AG10803 (cell line): ENCODE measurements around the gene SEMA4D.
"Not testable (repeated sequence)": the region's sequence is repeated elsewhere in the genome, so short reads cannot be mapped to it uniquely, and the experiment has no call there.

Source experiments
- DNase-seq: peaks from one replicate; pipeline ENCODE4 v3.0.0; 2010; ENCODE audit warnings: low read depth
- H3K4me3 ChIP-seq: 2 replicates; pipeline ENCODE4 v1.5.1; 2011; ENCODE audit warnings: mild to moderate bottlenecking, low read length, control low read depth
- CTCF ChIP-seq: conservative IDR thresholded peaks from 2 replicates; pipeline ENCODE4 v1.5.1; 2011; ENCODE audit warnings: mild to moderate bottlenecking, low read length, control low read depth, inconsistent platforms

The SEMA4D gene

GRCh38 chr9:89482901-89483361 is 15.0 kb downstream of the SEMA4D start:
- H3K4me3 ChIP-seq = no peak overlapping the region
- TF ChIP-seq CTCF = no peak
- DNase-seq = no peak

- no peak overlapping the region for H3K4me3 ChIP-seq
- no peak for TF ChIP-seq CTCF
- no peak for DNase-seq
These were observed 15.7 kb downstream of the SEMA4D start for GRCh38 chr9:89482056-89482851.

GRCh38 chr9:89481538-89481915 is 16.4 kb downstream of the SEMA4D start:
- no peak for TF ChIP-seq CTCF
- no peak overlapping the region for H3K4me3 ChIP-seq
- no peak for DNase-seq

GRCh38 chr9:89480825-89481537 is 16.9 kb downstream of the SEMA4D start:
- TF ChIP-seq CTCF = no peak
- no peak overlapping the region for H3K4me3 ChIP-seq
- no peak for DNase-seq

- not testable (repeated sequence) for H3K4me3 ChIP-seq, DNase-seq
These were observed 17.5 kb downstream of the SEMA4D start for GRCh38 chr9:89480372-89480771.

- DNase-seq, H3K4me3 ChIP-seq: not testable (repeated sequence)
These were observed 18.3 kb downstream of the SEMA4D start for GRCh38 chr9:89479669-89480011.

GRCh38 chr9:89478821-89479668 is 18.9 kb downstream of the SEMA4D start:
- DNase-seq = no peak
- H3K4me3 ChIP-seq = no peak overlapping the region
- TF ChIP-seq CTCF = no peak
